ENCODE data around the gene TMEM255B. TPM values are rescaled to one million over a fixed set of nuclear protein-coding genes. Genes with fewer than 3 reads are reported as not detected.

The TMEM255B gene
- total RNA-seq, 2 experiments from 2014 or later, result 1.0 to 1.2 TPM

DNA sequence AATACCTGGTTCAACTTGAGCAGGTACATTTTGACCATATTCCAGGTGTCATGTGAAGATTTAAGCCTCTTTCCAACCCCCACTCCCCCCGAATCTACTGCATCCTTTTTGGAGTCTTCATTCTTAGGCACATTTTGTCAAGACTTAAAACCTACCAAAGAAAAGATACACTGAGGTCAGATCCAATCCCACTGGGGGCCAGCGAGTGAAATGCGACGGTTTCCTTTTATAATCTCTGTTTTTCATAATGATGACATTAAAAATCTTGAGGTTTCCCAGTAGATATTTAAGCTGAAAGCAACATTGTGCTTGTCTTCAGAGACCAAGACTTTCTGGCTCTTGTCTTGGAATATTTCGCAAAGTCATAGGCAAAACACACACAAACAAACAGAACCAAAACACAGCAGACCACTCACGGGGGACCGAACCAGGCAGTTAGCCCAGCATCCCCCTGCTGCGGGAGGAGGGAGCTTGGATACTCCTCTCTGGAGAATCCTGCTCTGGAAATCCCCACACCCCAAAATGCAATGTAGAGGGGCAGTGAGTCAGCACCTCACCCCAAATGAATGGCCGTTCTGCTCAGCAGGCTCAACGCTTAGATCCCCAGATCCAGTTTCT, 105.4 kb downstream of the TMEM255B start:
- peak overlapping the region; percentile 74 for H3K4me3 Mint-ChIP-seq
- peaks cover 12% of the 10 kb centered on the region for H3K4me1 Mint-ChIP-seq (ENCODE audit: low read depth)
- H3K27ac Mint-ChIP-seq, result no peak overlapping the region
- Histone ChIP-seq H3K27ac (ENCODE audit: low read depth in 1 of 2, low read length in 2 of 2) (no peak overlapping the region), H3K27me3 (ENCODE audit: control insufficient read depth in 1 of 2, insufficient read depth in 2 of 2, low read length in 2 of 2) (peaks cover 41 to 43% of the 10 kb centered on the region in 2 experiments), H3K4me3 (ENCODE audit: low read length) (peak overlapping the region; percentile 29), H3K36me3 (ENCODE audit: insufficient read depth, low read length) (no peaks in the 10 kb centered on the region), H3K4me1 (ENCODE audit: insufficient read depth, low read length) (peaks cover 14% of the 10 kb centered on the region), H3K9me3 (ENCODE audit: control insufficient read depth in 1 of 2, insufficient read depth in 1 of 2, low read length in 2 of 2) (peaks cover 0 to 14% of the 10 kb centered on the region in 2 experiments)
- peaks cover 57% of the 10 kb centered on the region for H3K27me3 Mint-ChIP-seq
- H3K9me3 Mint-ChIP-seq, result no peaks in the 10 kb centered on the region
- no peaks in the 10 kb centered on the region for H3K36me3 Mint-ChIP-seq (ENCODE audit: low read depth)
- DNase-seq (peak in 1 of 14 experiments; percentile 9), ATAC-seq (ENCODE audit: poor library complexity) (no peak)
- TF ChIP-seq, protein P1, sequence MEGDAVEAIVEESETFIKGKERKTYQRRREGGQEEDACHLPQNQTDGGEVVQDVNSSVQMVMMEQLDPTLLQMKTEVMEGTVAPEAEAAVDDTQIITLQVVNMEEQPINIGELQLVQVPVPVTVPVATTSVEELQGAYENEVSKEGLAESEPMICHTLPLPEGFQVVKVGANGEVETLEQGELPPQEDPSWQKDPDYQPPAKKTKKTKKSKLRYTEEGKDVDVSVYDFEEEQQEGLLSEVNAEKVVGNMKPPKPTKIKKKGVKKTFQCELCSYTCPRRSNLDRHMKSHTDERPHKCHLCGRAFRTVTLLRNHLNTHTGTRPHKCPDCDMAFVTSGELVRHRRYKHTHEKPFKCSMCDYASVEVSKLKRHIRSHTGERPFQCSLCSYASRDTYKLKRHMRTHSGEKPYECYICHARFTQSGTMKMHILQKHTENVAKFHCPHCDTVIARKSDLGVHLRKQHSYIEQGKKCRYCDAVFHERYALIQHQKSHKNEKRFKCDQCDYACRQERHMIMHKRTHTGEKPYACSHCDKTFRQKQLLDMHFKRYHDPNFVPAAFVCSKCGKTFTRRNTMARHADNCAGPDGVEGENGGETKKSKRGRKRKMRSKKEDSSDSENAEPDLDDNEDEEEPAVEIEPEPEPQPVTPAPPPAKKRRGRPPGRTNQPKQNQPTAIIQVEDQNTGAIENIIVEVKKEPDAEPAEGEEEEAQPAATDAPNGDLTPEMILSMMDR (IDR thresholded peaks at IDR 0.05), result no peak
- ChIA-PET CTCF (no interaction called here), POLR2A (no interaction called here)
- intact Hi-C loops (cut with DNase I, micrococcal nuclease), result no loop called here

DNA sequence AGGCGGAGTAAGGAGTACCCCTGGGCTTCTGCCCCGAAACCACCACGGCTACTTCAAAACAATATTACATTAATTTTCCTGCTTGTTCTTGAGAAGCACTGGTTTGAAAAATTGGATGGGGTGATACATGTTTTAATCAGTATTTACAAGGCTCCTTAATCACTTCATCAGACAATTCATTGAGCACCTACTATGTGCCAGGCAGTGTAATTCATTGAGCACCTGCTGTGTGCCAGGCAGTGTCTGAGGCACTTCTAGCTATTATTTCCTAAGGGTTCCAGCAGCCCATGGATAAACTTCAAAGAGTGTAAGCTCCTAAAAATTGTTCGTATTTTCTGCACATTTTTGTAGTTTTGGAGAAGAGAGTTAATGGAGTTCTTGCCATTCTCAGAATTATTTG, 106.4 kb downstream of the TMEM255B start:
- POLR2A ChIA-PET, result no interaction called here
- Mint-ChIP-seq H3K4me1 (ENCODE audit: low read depth) (peaks cover 12% of the 10 kb centered on the region), H3K36me3 (ENCODE audit: low read depth) (no peaks in the 10 kb centered on the region), H3K9me3 (no peaks in the 10 kb centered on the region), H3K4me3 (peak overlapping the region; percentile 43), H3K27me3 (peaks cover 62% of the 10 kb centered on the region), H3K27ac (no peak overlapping the region)
- ATAC-seq (ENCODE audit: poor library complexity) (no peak), DNase-seq (no peak)
- Histone ChIP-seq H3K4me3 (ENCODE audit: low read length) (no peak overlapping the region), H3K4me1 (ENCODE audit: insufficient read depth, low read length) (peaks cover 14% of the 10 kb centered on the region), H3K27me3 (ENCODE audit: control insufficient read depth in 1 of 2, insufficient read depth in 2 of 2, low read length in 2 of 2) (peaks cover 41 to 43% of the 10 kb centered on the region in 2 experiments), H3K36me3 (ENCODE audit: insufficient read depth, low read length) (no peaks in the 10 kb centered on the region), H3K9me3 (ENCODE audit: control insufficient read depth in 1 of 2, insufficient read depth in 1 of 2, low read length in 2 of 2) (peaks cover 0 to 14% of the 10 kb centered on the region in 2 experiments), H3K27ac (ENCODE audit: low read depth in 1 of 2, low read length in 2 of 2) (no peak overlapping the region)
- CTCF ChIA-PET, result no interaction called here
- intact Hi-C loops (cut with DNase I, micrococcal nuclease), result no loop called here
- TF ChIP-seq, protein P1 (IDR thresholded peaks at IDR 0.05), result no peak

Other genes with a start within 250 kb of the TMEM255B start
- 10 to 100 TPM; 17.6 to 20.0 TPM for gene TFDP1, start 174.5 kb upstream of the TMEM255B start, total RNA-seq
- not detected for gene ATP4B, start 101.0 kb upstream of the TMEM255B start, total RNA-seq
- not detected for gene GRK1, start 92.0 kb upstream of the TMEM255B start, total RNA-seq
- gene GAS6, start 104.8 kb downstream of the TMEM255B start, total RNA-seq, result 1 to 10 TPM in 1 of 2 experiments, under 1 TPM in 1; 0.52 to 1.0 TPM
- 10 to 100 TPM; 19.3 to 19.7 TPM for gene C13orf46, start 214.8 kb downstream of the TMEM255B start, total RNA-seq

Measured in CD4-positive, alpha-beta T cell (primary cell).